Stimulated activated CD8-positive, alpha-beta memory T cell treated with anti-CD3 and anti-CD28 coated beads, Interleukin-2, amount 100 ng/mL, for 1 hour (primary cell): ENCODE results near the gene IL17RE.
"Not testable (repeated sequence)": the region's sequence is repeated elsewhere in the genome, so short reads cannot be mapped to it uniquely, and the experiment has no call there.

Experiments used
- DNase-seq, 2 donors: peaks; one replicate each; pipeline ENCODE4 v3.0.0-alpha.2; 2020; ENCODE audit warnings: low read depth in 2 of 2

IL17RE gene, protein sequence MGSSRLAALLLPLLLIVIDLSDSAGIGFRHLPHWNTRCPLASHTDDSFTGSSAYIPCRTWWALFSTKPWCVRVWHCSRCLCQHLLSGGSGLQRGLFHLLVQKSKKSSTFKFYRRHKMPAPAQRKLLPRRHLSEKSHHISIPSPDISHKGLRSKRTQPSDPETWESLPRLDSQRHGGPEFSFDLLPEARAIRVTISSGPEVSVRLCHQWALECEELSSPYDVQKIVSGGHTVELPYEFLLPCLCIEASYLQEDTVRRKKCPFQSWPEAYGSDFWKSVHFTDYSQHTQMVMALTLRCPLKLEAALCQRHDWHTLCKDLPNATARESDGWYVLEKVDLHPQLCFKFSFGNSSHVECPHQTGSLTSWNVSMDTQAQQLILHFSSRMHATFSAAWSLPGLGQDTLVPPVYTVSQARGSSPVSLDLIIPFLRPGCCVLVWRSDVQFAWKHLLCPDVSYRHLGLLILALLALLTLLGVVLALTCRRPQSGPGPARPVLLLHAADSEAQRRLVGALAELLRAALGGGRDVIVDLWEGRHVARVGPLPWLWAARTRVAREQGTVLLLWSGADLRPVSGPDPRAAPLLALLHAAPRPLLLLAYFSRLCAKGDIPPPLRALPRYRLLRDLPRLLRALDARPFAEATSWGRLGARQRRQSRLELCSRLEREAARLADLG

DNA sequence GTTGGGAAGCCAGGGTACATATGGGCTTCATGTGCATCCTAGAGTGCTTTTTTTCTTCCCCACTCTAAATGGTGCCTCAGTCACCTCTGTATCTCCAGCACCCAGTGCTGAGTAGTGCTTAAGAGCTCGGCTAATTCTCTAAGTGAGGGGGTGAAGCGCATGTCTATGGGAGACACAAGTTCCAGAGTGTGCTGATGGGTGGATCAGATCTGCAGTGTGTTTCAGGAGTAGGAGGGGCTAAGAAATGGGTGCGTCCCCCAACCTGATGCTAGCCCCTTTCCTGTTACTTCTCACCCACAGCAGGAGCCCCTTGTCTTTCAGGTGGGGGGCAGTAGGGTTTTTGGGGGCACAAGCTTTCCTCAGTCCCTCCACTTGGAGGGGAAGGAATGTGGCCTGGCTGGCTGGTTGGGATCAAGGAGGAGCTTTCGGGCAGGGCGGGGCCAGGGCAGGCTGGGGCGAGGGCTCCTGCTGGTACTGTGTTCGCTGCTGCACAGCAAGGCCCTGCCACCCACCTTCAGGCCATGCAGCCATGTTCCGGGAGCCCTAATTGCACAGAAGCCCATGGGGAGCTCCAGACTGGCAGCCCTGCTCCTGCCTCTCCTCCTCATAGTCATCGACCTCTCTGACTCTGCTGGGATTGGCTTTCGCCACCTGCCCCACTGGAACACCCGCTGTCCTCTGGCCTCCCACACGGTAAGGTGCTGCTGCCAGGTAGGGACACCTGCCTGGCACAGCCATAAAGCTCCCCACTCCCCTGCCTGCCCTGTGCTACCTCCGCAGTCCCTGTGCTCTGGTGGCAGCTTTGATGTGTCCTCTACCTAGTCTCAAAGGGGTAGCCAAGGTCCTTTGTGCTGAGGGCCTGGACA, at the start of gene IL17RE:
Gene IL17RE (plus strand): TSS at position 477 of the 866 bp plus-strand sequence. CDS start 85 bp downstream, at position 562.
- no peak for DNase-seq

DNA sequence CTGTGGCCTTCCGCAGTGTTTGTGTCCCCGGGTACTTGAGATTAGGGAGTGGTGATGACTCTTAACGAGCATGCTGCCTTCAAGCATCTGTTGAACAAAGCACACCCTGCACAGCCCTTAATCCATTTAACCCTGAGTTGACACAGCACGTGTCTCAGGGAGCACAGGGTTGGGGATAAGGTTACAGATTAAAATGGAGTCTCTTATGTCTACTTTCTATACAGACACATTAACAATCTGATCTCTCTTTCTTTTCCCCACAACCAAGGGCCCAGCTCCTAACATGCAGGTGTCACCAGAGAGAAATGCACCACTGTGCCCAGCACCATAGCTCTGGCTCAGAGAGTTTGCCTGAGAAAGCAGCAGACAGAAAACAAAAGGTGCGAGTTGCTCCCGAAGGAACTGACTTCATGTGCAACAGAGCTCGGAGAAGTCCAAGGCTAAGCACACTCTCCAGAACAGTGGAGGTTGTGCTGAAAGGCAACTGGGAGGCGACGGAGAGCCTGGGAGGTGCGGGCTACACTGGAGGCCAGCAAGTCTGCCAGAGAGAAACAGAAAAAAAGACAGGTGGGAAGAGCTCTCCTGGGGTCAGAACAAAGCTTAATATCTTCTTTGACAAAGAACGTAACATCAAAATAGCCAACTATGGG, 48.2 kb upstream of the IL17RE start:
- not testable (repeated sequence) for DNase-seq

DNA sequence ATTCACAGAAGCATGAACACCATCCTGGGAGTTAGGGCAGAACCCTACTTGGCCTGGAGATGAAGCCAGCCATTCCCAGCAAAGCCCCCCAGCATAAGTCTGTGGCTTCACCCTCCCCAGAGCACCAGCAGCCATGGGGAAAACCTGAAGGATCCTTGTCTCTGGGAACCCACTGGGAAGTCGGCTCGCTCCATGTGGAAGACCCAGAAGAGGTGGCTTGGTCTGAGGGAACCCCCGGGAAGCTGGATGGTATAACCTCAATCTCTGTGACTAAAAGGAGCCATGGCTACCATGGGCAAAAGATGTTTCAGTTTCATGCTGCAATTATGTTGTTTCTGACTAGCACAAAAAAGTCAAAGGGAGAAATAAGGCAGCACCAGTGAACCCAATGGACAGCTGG, 47.1 kb upstream of the IL17RE start:
- no peak for DNase-seq

DNA sequence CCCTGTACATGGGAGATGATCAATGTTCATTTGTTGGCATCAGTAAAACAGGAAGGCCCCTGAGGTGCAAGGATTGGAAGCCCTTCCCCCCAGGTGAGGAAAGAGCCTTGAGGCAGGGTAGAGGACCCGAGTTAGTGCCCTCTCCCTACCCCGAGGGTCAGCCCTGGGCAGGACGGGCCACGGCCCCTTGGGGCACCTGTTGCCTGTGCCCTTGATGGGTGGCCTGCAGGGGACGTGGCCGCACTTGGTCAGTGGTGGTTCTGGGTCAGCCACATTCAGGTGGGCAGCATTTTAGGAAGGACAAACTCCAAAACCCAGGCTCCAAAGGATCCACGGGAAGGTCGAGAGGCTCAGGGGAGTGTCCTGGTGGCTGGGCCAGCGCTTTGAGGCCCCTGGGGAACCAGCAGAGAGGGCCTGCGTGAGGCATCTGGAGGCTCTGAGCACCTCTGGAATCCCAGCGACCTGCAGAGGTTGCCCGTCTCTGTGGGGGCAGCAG, 43.1 kb upstream of the IL17RE start:
- DNase-seq, result no peak

DNA sequence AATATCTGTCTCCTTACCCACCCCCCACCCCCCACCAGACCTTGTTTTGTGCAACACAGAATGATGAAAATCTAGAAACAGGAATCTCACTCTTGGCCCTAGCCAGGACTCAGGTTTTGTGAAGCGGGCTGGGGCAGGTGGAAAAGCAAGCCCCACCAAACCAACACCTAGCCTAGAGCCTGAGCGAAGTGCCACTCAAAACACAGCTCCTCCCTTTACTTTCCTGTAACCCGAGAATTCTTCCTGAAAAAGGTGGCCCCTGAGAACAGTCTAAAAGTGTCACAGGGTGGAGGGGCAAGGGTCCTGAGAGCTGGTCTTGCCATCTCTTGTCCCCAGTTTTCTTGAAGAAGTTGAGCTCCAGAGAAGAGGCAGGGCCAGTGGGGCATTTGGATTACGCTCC, 41.4 kb upstream of the IL17RE start:
- no peak for DNase-seq

DNA sequence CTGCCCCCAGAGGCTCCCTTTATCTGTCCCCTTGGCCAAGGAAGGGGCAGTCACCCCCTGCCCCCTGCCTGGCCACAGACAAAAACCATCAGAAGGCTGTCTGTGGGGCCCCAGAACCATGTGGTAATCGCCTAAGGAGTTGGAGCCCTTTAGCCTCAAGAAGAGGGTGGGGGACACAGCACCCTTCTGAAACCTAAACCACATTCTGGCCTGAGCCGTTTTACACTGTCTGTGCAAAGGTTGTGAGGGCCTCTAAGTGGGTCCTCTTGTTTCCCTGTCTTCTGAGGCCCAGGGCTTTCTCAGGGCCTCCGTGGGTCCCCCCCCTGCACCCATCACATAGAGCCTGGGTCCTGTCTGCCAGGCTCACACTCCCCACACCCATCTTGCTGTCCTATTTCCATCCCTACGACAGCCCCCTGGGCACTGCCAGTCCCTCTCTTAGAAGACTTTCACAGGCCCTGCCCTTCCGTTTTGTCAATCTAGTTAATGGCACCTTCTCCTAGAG, 41.0 kb upstream of the IL17RE start:
- DNase-seq, result no peak

DNA sequence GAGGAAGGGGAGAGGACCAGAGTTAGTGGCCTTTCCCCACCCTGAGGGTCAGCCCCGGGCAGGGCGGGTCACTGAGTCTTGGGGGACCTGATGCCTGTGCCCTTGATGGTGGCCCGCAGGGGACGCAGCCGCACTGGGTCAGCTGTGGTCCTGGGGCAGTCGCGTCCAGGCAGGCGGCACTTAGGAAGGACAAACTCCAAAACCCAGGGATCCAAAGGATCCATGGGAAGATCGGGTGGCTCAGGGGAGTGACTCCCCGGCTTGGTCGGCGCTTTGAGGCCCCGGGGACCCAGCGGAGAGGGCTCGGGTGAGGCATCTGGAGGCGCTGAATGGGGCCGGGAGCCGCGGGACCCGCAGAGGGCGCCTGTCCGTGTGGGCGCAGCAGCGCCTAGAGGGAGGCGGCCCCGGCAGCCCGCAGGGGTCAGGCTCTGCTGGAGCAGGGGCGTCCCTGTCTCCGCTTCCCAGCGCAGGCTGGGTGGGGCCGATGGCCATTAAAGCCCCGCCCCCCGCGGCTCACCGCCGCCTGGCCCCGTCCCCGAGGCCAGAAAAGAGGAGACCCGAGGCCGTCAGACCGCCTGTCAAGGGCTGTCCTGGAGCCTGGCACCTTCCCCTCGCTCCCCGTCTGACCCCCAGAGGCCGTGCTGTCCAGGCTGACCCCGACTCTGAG, 40.1 kb upstream of the IL17RE start:
- DNase-seq, result no peak

DNA sequence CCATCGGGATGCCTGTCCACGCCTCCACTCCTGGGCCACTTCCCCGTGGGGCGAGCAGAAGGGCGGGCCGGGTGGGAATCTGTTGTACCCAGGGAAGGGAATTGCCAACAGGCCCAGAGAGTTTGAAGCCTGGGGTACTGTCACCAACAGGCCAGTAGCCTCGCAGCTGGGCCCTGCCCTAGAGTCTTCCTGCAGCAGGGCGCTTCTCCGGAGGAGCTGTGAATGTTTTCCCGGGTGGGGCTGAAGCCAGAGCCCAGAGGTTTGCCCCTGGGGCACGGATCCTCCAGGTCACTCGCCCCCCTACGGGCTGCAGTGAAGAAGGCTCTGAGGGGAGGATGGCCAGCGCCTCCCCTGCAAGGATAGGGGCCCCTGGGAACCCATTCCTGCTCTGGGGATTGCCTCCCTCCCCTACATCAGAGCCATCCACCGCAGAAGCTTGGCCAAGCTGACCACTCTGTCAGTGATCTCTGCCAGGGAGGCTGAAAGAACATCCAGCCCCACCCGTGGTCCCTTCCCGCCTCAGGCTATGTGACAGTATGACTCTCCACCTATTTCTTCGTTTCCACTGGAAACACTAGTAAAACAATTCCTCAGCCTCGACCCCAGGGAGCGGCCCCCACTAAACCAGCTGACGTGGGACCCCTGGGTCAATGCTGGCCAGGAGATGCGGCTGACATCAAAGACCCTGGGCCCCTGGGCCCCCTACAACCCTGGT, 39.4 kb upstream of the IL17RE start:
- no peak for DNase-seq

DNA sequence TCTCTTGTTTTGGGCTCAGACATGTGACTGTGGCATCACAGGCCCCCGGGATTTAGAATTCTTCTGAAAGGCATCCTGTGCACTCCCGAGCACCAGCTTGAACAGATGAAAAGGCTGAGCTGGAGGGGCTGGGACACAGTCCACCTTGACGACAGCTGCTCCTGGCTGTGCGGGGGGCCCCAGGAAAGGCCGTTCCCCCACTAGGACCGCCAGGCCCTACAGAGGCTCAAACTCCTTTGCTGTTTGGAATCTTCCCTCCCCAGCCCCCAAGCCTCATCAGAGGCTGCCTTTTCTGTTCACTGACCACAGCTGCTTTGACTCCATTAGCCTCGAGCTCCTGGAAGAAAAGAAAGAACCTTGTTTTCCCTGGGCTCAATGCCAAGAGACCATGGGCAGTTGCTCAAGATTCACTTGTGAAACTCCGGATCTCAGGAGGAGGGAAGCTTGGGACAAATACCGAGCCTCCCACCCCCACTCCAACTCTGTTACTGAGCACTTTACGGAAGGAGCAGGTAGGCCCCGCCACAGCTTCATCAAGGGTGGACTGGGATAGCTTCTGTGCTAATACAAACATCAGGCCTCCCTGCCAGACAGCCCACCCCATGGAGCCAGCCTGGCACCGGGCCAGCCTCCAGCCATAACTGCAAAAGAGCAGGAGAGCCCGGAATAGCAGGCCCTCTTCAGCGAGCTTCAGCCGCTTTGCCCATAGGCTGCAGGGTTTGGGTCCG, 38.3 kb upstream of the IL17RE start:
- no peak for DNase-seq

DNA sequence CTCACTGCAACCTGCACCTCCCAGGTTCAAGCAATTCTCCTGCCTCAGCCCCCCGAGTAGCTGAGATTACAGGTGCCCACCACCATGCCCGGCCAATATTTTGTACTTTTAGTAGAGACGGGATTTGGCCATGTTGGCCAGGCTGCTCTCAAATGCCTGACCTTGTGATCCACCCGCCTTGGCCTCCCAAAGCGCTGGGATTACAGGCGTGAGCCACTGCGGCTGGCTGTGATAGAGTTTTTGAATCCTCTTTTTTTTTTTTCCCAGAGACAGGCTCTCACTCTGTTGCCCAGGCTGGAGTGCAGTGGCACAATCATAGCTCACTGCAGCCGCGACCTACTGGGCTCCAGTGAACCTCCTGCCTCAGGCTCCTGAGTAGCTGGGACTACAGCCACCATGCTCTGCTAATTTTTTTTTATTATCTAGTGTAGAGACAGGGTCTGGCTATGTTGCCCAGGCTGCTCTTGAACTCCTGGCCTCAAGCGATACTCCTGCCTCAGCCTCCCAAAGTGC, 37.5 kb upstream of the IL17RE start:
- not testable (repeated sequence) for DNase-seq

DNA sequence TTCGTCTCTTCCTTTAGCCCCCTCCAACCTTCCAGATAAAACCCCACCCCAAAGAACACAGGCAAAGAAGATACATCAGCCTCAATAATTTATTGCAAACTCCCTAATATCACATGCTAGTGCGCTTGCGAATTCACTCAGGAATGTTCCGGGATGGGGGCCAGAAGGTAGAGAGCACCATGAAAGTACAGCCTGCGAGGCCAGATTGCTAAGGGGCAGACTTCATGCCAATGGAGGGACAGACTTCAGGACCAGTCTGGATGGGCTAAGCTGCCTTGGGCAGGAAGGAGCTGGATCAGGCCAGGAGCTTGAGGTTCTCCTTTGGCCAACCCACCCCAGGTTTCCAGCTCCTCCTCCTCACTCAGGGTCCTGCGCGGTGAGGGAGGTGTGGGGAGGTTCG, 36.0 kb upstream of the IL17RE start:
- DNase-seq, result no peak

DNA sequence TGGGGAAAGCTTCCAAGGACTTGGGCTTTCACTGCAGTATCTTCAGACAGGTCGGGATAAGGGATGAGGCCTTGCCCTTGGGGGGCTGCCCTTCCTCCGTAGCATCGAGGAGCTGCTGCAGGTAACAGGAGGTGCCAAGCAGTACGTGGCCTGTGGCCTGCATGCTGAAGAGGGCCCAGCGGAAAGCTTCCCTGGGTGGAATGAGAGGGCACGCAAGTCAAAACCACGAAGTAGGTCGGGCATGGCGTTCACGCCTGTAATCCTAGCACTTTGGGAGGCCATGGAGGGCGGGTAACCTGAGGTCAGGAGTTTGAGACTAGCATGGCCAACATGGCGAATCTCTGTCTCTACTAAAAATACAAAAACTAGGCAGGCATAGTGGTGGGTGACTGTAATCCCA, 35.5 kb upstream of the IL17RE start:
- DNase-seq, result no peak

DNA sequence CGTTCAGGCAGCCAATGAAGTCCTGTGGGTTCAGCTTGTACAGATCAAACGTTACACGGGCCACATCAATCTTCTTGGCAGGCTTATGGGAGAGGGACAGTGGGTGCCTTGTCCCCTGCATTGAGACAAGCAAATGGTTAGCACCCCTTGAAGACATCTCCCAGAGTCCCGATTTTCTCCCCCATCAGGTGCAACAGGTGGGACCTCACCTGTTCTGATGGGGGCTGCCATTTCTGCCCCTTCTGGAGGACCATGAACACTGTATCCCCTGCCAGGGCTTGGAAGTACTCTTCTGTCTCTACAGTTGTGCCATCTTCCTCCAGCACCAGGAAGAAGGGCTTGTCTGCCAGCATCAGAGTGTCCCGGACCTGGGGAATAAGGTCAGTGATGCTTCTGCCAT, 32.7 kb upstream of the IL17RE start:
- no peak for DNase-seq

DNA sequence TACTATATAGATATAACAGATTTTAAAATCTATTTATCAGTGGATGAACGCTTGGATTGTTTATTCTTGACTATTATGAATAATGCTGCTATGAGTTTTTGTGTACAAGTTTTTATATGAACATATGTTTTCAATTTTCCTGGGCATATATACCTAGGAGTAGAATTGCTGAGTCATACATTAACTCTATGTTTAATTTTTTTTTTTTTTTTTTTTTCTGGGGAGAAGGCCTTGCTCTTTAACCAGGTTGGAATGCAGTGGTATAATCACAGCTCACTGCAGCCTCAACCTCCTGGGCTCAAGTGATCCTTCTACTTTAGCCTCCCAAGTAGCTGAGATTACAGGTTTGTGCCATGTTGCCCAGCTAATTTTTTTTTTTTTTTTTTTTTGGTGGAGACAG, 31.7 kb upstream of the IL17RE start:
- no peak for DNase-seq

DNA sequence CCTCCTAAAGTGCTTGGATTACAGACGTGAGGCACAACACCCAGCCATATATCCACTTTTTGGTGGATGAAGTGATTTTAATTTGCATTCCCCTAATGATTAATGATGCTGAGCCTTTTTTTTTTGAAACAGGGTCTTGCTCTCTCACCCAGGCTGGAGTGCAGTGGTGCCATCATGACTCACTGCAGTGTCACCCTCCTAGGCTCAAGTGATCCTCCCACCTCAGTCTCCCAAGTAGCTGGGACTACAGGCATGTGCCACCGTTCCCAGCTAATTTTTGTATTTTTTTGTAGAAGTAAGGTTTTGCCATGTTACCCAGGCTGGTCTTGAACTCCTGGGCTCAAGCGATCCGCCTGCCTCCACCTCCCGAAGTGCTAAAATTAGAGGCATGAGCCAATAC, 30.6 kb upstream of the IL17RE start:
- DNase-seq, result not testable (repeated sequence)

DNA sequence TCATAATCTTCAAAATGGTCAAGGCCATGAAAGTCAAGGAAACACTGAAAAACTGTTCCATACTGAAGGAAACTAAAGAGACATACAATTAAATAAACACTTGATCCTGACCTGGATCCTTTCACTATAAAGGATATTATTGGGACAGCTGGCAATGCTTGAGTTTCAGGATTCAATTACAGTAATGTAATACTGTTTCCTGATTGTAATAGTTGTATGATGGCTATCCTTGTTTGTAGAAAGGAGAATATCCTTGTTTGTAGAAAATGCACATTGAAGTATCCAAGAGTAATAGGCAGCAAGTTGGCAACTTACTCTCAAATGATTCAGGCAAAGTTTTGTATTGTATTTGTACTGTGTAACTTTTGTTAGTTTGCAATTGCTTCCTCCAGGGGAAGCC, 27.2 kb upstream of the IL17RE start:
- DNase-seq, result no peak

DNA sequence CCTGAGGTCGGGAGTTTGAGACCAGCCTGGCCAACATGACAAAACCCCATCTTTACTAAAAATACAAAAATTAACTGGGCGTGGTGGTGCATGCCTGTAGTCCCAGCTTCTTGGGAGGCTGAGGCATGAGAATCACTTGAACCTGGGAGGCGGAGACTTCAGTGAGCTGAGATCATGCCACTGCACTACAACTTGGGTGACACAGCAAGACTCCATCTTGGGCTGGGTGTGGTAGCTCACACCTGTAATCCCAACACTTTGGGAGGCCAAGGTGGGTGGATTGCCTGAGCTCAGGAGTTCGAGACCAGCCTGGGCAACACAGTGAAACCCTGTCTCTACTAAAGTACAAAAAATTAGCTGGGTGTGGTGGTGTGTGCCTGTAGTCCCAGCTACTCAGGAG, 26.4 kb upstream of the IL17RE start:
- DNase-seq, result not testable (repeated sequence)

DNA sequence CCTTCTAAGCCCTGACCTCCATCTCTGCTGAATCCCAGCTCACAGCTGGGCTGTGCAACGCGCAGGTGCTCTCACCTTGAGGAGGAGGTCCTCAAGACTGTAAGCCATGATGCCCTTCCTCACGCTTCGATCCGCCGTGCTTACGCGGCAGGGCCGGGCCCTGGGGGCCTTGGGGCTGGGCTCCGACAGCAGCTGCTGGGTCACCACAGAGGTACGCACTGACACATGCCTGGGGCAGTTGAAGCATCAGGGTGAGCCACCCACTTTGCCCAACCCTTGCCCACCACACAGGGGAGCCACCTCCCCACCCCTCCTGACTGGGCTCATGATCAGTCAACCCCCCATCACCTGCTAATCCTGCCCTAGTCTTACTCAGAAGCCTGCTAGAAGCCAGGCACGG, 25.7 kb upstream of the IL17RE start:
- no peak for DNase-seq

DNA sequence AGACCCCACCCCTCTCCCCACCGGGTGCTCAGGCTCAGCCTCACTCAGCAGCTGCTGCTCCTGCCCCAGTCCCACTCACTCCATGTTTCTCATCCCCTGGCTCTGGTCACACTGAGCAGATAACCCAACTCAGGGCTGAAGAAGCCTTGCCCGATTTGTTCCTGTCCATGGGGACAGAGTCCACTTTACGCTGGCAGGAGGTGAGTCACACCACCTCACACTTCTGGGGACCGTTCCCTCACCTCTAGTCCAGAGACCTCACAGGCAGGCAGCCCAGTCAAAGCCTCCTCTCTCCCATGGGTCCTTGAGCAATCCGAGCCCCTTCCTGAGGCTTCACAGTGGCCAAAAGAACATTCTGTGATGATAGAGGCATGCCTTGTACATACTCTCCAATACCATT, 23.9 kb upstream of the IL17RE start:
- DNase-seq, result no peak
